ENCODE data around the gene CDH11. TPM values are rescaled to one million over a fixed set of nuclear protein-coding genes. Genes with fewer than 3 reads are reported as not detected.

The CDH11 gene
- total RNA-seq, 1 donor from 2014 or later: 22.9 TPM

- no peak overlapping the region for H3K4me3 ChIP-seq (ENCODE audit: low read depth, low read length)
- no peak for DNase-seq (ENCODE audit: low read depth)
- TF ChIP-seq CTCF (conservative IDR thresholded peaks at IDR 0.05; ENCODE audit: low read depth, low read length): no peak
These were observed 79.2 kb downstream of the CDH11 start for GRCh38 chr16:65042438-65043365.

- no peak for DNase-seq (ENCODE audit: low read depth)
- no peak overlapping the region for H3K4me3 ChIP-seq (ENCODE audit: low read depth, low read length)
- no peak for TF ChIP-seq CTCF (conservative IDR thresholded peaks at IDR 0.05; ENCODE audit: low read depth, low read length)
These were observed 80.2 kb downstream of the CDH11 start for GRCh38 chr16:65041667-65042066.

- TF ChIP-seq CTCF (conservative IDR thresholded peaks at IDR 0.05; ENCODE audit: low read depth, low read length): no peak
- no peak overlapping the region for H3K4me3 ChIP-seq (ENCODE audit: low read depth, low read length)
- no peak for DNase-seq (ENCODE audit: low read depth)
These were observed 83.8 kb downstream of the CDH11 start for GRCh38 chr16:65038100-65038499.

- TF ChIP-seq CTCF (conservative IDR thresholded peaks at IDR 0.05; ENCODE audit: low read depth, low read length): no peak
- no peak for DNase-seq (ENCODE audit: low read depth)
- no peak overlapping the region for H3K4me3 ChIP-seq (ENCODE audit: low read depth, low read length)
These were observed 84.3 kb downstream of the CDH11 start for GRCh38 chr16:65037556-65037955.

- no peak for TF ChIP-seq CTCF (conservative IDR thresholded peaks at IDR 0.05; ENCODE audit: low read depth, low read length)
- no peak overlapping the region for H3K4me3 ChIP-seq (ENCODE audit: low read depth, low read length)
- DNase-seq (ENCODE audit: low read depth): no peak
These were observed 86.9 kb downstream of the CDH11 start for GRCh38 chr16:65034915-65035314.

GRCh38 chr16:65032387-65032786 lies 89.5 kb downstream of the CDH11 start:
- no peak overlapping the region for H3K4me3 ChIP-seq (ENCODE audit: low read depth, low read length)
- TF ChIP-seq CTCF (conservative IDR thresholded peaks at IDR 0.05; ENCODE audit: low read depth, low read length): no peak
- DNase-seq (ENCODE audit: low read depth): no peak

GRCh38 chr16:65024767-65025178 lies 97.1 kb downstream of the CDH11 start:
- no peak overlapping the region for H3K4me3 ChIP-seq (ENCODE audit: low read depth, low read length)
- DNase-seq (ENCODE audit: low read depth): no peak
- TF ChIP-seq CTCF (conservative IDR thresholded peaks at IDR 0.05; ENCODE audit: low read depth, low read length): no peak

Data from epithelial cell of proximal tubule (primary cell).